ENCODE data around the gene DYNLT5.
"Not testable (repeated sequence)": the region's sequence is repeated elsewhere in the genome, so short reads cannot be mapped to it uniquely, and the experiment has no call there.

DYNLT5 gene

DNA sequence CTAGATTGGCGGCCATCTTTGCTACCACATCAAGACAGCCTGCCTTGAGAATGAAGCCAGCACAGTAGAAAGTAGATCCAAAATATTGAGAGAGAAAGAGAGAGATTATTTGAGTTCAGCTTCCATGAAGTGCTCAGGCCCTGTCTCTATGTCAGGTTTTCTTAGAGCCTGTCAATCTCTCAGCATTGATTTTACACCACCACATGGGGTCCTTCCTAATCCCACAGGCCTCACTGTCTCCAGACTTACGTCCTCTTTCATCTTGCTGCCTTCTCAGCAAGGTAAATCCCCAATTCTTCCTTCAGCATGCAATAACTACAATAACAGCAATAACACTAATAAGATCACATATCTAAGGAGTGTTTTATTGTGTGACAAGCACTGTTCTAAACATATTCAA is 21.0 kb downstream of the DYNLT5 start:
- Histone ChIP-seq H3K27me3 (replicated peaks; ENCODE audit: control insufficient read depth, insufficient read depth, low read length) (no peaks in the 10 kb centered on the region), H3K9me3 (ENCODE audit: control insufficient read depth, low read length) (no peaks in the 10 kb centered on the region)
- no peak for DNase-seq (ENCODE audit: low read depth)

DNA sequence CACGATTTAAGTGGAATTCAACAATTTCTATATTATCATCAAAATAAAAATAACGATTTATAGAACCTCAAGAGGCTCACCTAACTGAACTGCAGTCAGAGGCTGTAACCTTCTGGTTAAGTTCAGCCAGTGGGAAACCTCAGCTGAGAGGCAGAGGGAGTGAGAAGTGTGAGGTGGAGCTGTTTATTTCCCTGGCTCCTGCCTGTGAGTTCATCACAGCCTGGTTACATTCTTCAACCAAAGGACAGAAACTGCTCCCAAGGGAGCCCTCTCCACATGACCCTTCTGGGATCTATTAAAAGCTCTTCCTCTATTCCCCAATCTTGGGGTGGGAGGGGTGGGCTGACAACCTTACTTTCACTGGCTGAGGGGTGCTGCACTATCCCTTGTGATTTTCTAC is 22.2 kb downstream of the DYNLT5 start:
- H3K27me3 ChIP-seq (replicated peaks; ENCODE audit: control insufficient read depth, insufficient read depth, low read length) = no peaks in the 10 kb centered on the region
- peaks cover 5% of the 10 kb centered on the region for H3K4me1 ChIP-seq (ENCODE audit: control insufficient read depth, insufficient read depth, low read length)
- no peaks in the 10 kb centered on the region for H3K9me3 ChIP-seq (ENCODE audit: control insufficient read depth, low read length)
- DNase-seq (ENCODE audit: low read depth) = no peak
- H3K4me3 ChIP-seq (ENCODE audit: low read length) = no peak overlapping the region
- no peak overlapping the region for H3K9ac ChIP-seq (ENCODE audit: low read length)
- no peaks in the 10 kb centered on the region for H3K36me3 ChIP-seq (ENCODE audit: control insufficient read depth, insufficient read depth, low read length, severe bottlenecking)

More for the DNA sequence above, 21.0 kb downstream of the DYNLT5 start:
- Histone ChIP-seq H3K36me3 (ENCODE audit: control insufficient read depth, insufficient read depth, low read length, severe bottlenecking) (no peaks in the 10 kb centered on the region), H3K9ac (ENCODE audit: low read length) (no peak overlapping the region), H3K4me1 (ENCODE audit: control insufficient read depth, insufficient read depth, low read length) (peaks cover 2% of the 10 kb centered on the region), H3K4me3 (ENCODE audit: low read length) (no peak overlapping the region)

DNA sequence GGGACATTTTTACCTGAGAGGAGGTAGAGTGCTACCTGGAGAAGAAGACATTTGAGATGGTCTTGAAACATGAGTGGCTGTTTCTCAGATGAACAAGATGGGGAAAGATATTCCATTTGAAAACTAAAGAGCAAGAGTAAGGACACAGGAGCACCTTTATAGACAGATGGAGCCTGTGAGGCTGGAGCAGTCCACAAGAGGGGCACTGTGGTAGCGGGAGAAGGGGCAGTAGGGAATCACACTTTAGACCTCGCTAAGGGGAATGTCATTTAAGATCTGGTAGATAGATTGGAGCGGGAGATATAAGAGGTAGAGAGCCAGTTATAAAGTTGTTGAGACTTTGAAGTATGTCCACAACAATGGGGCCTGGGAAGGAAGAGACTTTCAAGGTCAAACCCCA is 23.4 kb downstream of the DYNLT5 start:
- Histone ChIP-seq H3K9me3 (ENCODE audit: control insufficient read depth, low read length) (no peaks in the 10 kb centered on the region), H3K36me3 (ENCODE audit: control insufficient read depth, insufficient read depth, low read length, severe bottlenecking) (no peaks in the 10 kb centered on the region), H3K4me3 (ENCODE audit: low read length) (no peak overlapping the region), H3K9ac (ENCODE audit: low read length) (no peak overlapping the region), H3K4me1 (ENCODE audit: control insufficient read depth, insufficient read depth, low read length) (peaks cover 5% of the 10 kb centered on the region), H3K27me3 (replicated peaks; ENCODE audit: control insufficient read depth, insufficient read depth, low read length) (no peaks in the 10 kb centered on the region)
- no peak for DNase-seq (ENCODE audit: low read depth)

DNA sequence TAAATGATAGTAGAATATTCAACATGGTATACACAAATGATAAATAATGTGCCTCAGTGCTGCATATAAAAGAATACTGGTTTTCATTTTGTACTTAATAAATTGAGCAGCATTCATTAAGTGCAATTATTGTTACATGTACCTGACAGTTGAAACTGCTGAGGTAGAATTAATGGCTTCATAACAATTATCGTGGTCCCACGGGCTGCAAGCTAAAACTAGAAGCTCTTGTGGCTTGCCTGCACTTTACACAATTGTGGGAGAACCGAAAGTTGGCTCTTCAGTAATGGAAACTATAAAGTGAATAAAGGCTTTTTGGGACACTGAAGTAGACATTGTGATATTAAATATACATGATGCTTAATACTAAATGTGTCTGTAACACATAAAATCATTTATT is 25.6 kb downstream of the DYNLT5 start:
- no peak for DNase-seq (ENCODE audit: low read depth)
- no peaks in the 10 kb centered on the region for H3K36me3 ChIP-seq (ENCODE audit: control insufficient read depth, insufficient read depth, low read length, severe bottlenecking)
- no peaks in the 10 kb centered on the region for H3K9me3 ChIP-seq (ENCODE audit: control insufficient read depth, low read length)
- H3K9ac ChIP-seq (ENCODE audit: low read length) = no peak overlapping the region
- no peak overlapping the region for H3K4me3 ChIP-seq (ENCODE audit: low read length)
- H3K27me3 ChIP-seq (replicated peaks; ENCODE audit: control insufficient read depth, insufficient read depth, low read length) = no peaks in the 10 kb centered on the region
- H3K4me1 ChIP-seq (ENCODE audit: control insufficient read depth, insufficient read depth, low read length) = peaks cover 5% of the 10 kb centered on the region

DNA sequence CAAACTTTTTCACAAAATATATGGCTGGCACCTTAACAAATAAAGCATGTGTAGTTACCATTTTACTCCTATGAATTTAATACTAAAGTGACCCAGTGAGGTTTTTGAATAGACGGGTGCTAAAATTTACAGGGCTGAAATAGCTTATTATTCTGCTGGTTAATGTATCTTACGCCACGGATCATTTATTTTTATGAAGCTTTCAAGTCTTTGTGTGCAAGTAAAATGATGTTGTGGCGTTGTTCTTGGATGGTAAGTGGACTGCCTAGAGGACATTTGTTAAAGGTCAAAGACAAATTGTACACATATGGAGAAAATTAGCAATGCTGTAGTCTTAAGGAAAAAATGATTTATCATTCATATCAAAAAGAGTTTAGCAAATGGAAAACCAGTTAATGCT is 26.0 kb downstream of the DYNLT5 start:
- no peaks in the 10 kb centered on the region for H3K27me3 ChIP-seq (replicated peaks; ENCODE audit: control insufficient read depth, insufficient read depth, low read length)
- H3K9me3 ChIP-seq (ENCODE audit: control insufficient read depth, low read length) = no peaks in the 10 kb centered on the region
- peak overlapping the region; percentile 75 for H3K4me3 ChIP-seq (ENCODE audit: low read length)

DNA sequence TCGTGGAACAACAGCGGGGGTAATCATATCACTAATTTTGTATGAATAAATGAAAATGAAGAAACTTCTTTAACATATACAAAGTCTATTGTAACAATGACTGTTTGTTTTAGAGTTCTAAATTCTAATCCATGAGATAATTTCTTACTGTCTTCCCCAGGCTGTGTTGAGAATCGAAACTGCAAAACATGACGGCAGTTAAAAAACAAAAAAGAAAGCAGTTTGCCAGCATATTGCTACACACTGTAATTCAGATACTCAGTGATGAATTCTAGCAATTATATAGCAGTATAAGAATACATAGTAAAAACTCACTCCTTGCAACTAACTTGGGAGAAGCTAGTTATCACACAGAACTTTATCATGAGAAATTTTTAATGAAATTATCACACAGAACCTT is 26.7 kb downstream of the DYNLT5 start:
- Histone ChIP-seq H3K27me3 (replicated peaks; ENCODE audit: control insufficient read depth, insufficient read depth, low read length) (no peaks in the 10 kb centered on the region), H3K4me1 (ENCODE audit: control insufficient read depth, insufficient read depth, low read length) (peaks cover 5% of the 10 kb centered on the region), H3K4me3 (ENCODE audit: low read length) (peak overlapping the region; percentile 75), H3K36me3 (ENCODE audit: control insufficient read depth, insufficient read depth, low read length, severe bottlenecking) (no peaks in the 10 kb centered on the region), H3K9me3 (ENCODE audit: control insufficient read depth, low read length) (no peaks in the 10 kb centered on the region), H3K9ac (ENCODE audit: low read length) (peak overlapping the region; percentile 57)
- no peak for DNase-seq (ENCODE audit: low read depth)

More for the DNA sequence above, 26.0 kb downstream of the DYNLT5 start:
- peaks cover 5% of the 10 kb centered on the region for H3K4me1 ChIP-seq (ENCODE audit: control insufficient read depth, insufficient read depth, low read length)
- no peak for DNase-seq (ENCODE audit: low read depth)
- H3K9ac ChIP-seq (ENCODE audit: low read length) = peak overlapping the region; percentile 57
- no peaks in the 10 kb centered on the region for H3K36me3 ChIP-seq (ENCODE audit: control insufficient read depth, insufficient read depth, low read length, severe bottlenecking)

DNA sequence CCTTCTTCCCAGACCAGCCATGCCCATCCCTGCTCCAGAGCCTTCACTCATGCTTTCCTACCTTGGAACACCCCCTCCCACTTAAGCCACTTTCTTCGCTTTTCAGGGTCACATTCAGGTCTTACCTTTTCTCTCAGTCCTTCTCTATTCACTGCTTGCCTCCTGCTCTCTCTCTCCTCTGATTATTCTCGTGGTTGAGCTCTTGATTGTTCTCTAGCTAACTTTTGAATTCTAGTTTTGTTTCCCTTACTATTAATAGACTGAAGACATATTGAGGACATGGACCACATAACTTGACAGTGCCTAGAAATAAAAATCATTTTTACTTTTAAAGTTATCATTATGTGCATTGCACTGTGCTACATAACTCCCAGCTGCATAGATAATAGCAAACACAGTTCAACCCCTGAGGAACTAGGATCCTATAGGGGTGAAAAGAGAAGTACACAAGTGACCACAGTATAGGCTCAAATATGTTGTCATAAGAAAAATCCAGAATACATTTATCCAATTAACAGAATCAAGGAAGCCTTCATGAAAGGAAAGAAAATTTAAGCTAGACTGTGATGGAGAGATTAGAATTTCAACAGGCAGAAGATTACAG is 27.3 kb downstream of the DYNLT5 start:
- no peak for DNase-seq (ENCODE audit: low read depth)
- H3K9ac ChIP-seq (ENCODE audit: low read length) = no peak overlapping the region

DNA sequence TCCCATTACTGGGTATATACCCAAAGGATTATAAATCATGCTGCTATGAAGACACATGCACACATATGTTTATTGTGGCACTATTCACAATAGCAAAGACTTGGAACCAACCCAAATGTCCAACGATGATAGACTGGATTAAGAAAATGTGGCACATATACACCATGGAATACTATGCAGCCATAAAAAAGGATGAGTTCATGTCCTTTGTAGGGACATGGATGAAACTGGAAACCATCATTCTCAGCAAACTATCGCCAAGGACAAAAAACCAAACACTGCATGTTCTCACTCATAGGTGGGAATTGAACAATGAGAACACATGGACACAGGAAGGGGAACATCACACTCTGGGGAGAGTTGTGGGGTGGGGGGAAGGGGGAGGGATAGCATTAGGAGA is 33.5 kb downstream of the DYNLT5 start:
- H3K27me3 ChIP-seq (replicated peaks; ENCODE audit: control insufficient read depth, insufficient read depth, low read length); H3K4me3 ChIP-seq (ENCODE audit: low read length); DNase-seq (ENCODE audit: low read depth); H3K9me3 ChIP-seq (ENCODE audit: control insufficient read depth, low read length); H3K9ac ChIP-seq (ENCODE audit: low read length); H3K4me1 ChIP-seq (ENCODE audit: control insufficient read depth, insufficient read depth, low read length); H3K36me3 ChIP-seq (ENCODE audit: control insufficient read depth, insufficient read depth, low read length, severe bottlenecking): not testable (repeated sequence)

More for the DNA sequence above, 27.3 kb downstream of the DYNLT5 start:
- Histone ChIP-seq H3K36me3 (ENCODE audit: control insufficient read depth, insufficient read depth, low read length, severe bottlenecking) (no peaks in the 10 kb centered on the region), H3K4me3 (ENCODE audit: low read length) (peak overlapping the region; percentile 75), H3K27me3 (replicated peaks; ENCODE audit: control insufficient read depth, insufficient read depth, low read length) (no peaks in the 10 kb centered on the region), H3K4me1 (ENCODE audit: control insufficient read depth, insufficient read depth, low read length) (peaks cover 5% of the 10 kb centered on the region), H3K9me3 (ENCODE audit: control insufficient read depth, low read length) (no peaks in the 10 kb centered on the region)

DNA sequence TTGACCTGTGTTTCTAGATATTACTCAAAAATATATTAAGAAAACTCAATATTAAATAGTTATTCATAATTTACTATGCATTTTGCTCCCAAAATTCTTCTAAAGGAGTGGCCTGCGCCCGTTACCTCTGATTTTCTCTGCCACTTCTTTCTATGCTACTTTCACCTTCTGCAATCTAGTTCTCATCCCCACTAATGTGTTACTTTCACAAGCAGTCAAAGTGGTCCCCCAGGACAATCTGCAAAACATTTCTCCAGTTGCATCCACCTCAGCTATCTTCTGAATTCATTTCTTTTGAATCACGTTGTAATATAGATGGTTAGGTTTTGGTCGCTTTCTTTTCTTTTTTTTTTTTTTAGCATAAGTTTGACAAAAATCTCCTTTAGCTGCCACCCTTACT is 35.4 kb downstream of the DYNLT5 start:
- no peaks in the 10 kb centered on the region for H3K9me3 ChIP-seq (ENCODE audit: control insufficient read depth, low read length)
- H3K4me3 ChIP-seq (ENCODE audit: low read length) = no peak overlapping the region
- H3K4me1 ChIP-seq (ENCODE audit: control insufficient read depth, insufficient read depth, low read length) = no peaks in the 10 kb centered on the region
- DNase-seq (ENCODE audit: low read depth) = no peak
- no peak overlapping the region for H3K9ac ChIP-seq (ENCODE audit: low read length)
- no peaks in the 10 kb centered on the region for H3K27me3 ChIP-seq (replicated peaks; ENCODE audit: control insufficient read depth, insufficient read depth, low read length)
- H3K36me3 ChIP-seq (ENCODE audit: control insufficient read depth, insufficient read depth, low read length, severe bottlenecking) = no peaks in the 10 kb centered on the region

DNA sequence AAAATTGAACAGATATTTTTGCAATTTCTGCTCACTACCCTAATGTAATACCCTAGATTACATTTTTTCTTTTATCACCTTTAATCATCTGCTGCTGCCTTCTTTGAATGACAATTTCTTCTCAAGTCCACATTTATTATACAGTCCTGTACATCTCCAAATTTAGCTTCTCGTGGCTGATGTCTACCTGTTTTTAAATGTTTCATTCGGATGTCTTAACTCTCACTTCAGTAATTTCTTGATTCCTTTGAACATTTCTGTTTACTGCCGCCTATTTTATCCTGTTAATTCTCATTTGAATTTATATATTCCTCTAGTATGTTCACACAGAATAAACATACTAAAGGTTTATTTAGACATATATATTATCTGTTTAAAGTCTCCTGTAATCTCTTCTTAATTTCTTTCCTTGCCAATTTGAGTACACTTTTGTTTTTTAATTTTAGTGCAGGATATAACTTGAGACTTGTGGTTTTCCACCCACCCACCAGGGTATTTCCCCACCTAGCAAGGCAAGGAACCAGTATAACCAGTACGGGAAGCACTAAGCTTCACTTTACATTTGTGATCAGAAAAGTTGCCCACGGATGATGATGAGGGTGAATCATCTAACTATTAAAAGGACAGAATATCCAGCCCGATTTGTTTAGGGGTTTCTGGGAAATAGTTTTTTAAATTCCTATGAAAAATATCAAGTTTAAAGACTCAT is 36.1 kb downstream of the DYNLT5 start:
- no peak overlapping the region for H3K4me3 ChIP-seq (ENCODE audit: low read length)
- no peaks in the 10 kb centered on the region for H3K36me3 ChIP-seq (ENCODE audit: control insufficient read depth, insufficient read depth, low read length, severe bottlenecking)
- H3K27me3 ChIP-seq (replicated peaks; ENCODE audit: control insufficient read depth, insufficient read depth, low read length) = no peaks in the 10 kb centered on the region
- DNase-seq (ENCODE audit: low read depth) = no peak
- no peak overlapping the region for H3K9ac ChIP-seq (ENCODE audit: low read length)
- H3K4me1 ChIP-seq (ENCODE audit: control insufficient read depth, insufficient read depth, low read length) = no peaks in the 10 kb centered on the region
- H3K9me3 ChIP-seq (ENCODE audit: control insufficient read depth, low read length) = no peaks in the 10 kb centered on the region

DNA sequence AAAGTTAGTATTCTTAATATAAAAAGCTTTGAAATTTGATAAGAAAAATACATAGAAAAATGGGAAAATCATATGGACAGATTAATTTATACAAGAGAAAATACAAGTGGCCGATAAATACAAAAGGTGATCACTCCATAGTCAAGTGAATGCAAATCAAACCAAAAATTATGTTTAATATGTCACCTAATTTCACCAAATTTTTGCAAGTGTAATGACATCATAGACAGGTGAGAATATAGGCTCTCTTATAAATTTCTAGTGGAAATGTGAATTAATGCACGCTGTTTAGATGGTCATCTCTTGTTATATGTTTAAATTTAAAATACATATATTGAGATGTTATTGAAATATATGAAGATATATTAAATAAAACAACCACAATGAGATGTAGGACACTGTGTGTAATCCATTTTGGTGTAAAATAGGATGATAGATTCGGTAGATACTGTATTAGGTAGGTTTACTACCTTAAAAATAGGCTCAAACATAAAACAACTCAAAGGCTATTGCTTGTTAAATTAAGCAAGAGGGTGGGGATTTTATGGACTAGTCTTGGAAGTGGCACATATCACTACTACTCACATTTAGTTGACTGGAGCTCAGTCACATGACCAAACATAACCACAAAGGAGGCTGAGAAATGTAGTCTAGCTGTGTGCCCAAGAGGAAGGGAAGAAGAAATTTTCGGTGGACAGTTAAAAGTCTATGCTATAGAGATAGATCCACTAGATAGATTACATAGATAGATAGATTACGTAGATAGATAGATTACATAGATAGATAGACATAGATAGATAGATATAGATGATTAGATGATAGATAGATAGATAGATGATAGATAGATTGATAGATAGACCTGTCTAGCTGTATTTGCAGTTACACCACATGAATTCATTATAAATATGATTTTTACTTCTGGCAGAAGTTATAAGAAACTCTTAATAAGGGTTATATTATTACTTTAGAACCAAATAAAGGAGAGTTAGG is 39.7 kb downstream of the DYNLT5 start:
- Histone ChIP-seq H3K27me3 (replicated peaks; ENCODE audit: control insufficient read depth, insufficient read depth, low read length) (no peaks in the 10 kb centered on the region), H3K9me3 (ENCODE audit: control insufficient read depth, low read length) (no peaks in the 10 kb centered on the region), H3K4me3 (ENCODE audit: low read length) (no peak overlapping the region), H3K9ac (ENCODE audit: low read length) (no peak overlapping the region), H3K36me3 (ENCODE audit: control insufficient read depth, insufficient read depth, low read length, severe bottlenecking) (no peaks in the 10 kb centered on the region), H3K4me1 (ENCODE audit: control insufficient read depth, insufficient read depth, low read length) (no peaks in the 10 kb centered on the region)
- DNase-seq (ENCODE audit: low read depth) = no peak

Data from adipocyte (in vitro differentiated cells).